Measurements from ENCODE around the gene COL5A1. TPM values are rescaled to one million over a fixed set of nuclear protein-coding genes. Genes with fewer than 3 reads are reported as not detected.

Gene COL5A1
- total RNA-seq, 1 experiment from 2014 or later, result 10.1 TPM

GRCh38 chr9:134814598-134815215, 173.1 kb downstream of the COL5A1 start:
- Histone ChIP-seq H3K36me3 (replicated peaks; ENCODE audit: control insufficient read depth, insufficient read depth, low read length) (no peaks in the 10 kb centered on the region), H3K4me3 (ENCODE audit: insufficient read depth, low read depth, low read length) (no peak overlapping the region), H3K27me3 (ENCODE audit: control insufficient read depth, insufficient read depth, low read length) (no peaks in the 10 kb centered on the region)
- no peak for DNase-seq

- H3K36me3 ChIP-seq (replicated peaks; ENCODE audit: control insufficient read depth, insufficient read depth, low read length), result no peaks in the 10 kb centered on the region
- no peak overlapping the region for H3K4me3 ChIP-seq (ENCODE audit: insufficient read depth, low read depth, low read length)
- no peak for DNase-seq
- no peaks in the 10 kb centered on the region for H3K27me3 ChIP-seq (ENCODE audit: control insufficient read depth, insufficient read depth, low read length)
These were observed 174.0 kb downstream of the COL5A1 start for GRCh38 chr9:134815435-134816214.

GRCh38 chr9:134816264-134816663, 174.7 kb downstream of the COL5A1 start:
- Histone ChIP-seq H3K36me3 (replicated peaks; ENCODE audit: control insufficient read depth, insufficient read depth, low read length) (no peaks in the 10 kb centered on the region), H3K27me3 (ENCODE audit: control insufficient read depth, insufficient read depth, low read length) (no peaks in the 10 kb centered on the region), H3K4me3 (ENCODE audit: insufficient read depth, low read depth, low read length) (no peak overlapping the region)
- DNase-seq, result no peak

- DNase-seq, result no peak
- Histone ChIP-seq H3K27me3 (ENCODE audit: control insufficient read depth, insufficient read depth, low read length) (no peaks in the 10 kb centered on the region), H3K36me3 (replicated peaks; ENCODE audit: control insufficient read depth, insufficient read depth, low read length) (no peaks in the 10 kb centered on the region), H3K4me3 (ENCODE audit: insufficient read depth, low read depth, low read length) (no peak overlapping the region)
These were observed 176.5 kb downstream of the COL5A1 start for GRCh38 chr9:134818000-134818568.

GRCh38 chr9:134818591-134818990, 177.0 kb downstream of the COL5A1 start:
- H3K36me3 ChIP-seq (replicated peaks; ENCODE audit: control insufficient read depth, insufficient read depth, low read length), result no peaks in the 10 kb centered on the region
- H3K27me3 ChIP-seq (ENCODE audit: control insufficient read depth, insufficient read depth, low read length), result no peaks in the 10 kb centered on the region
- no peak for DNase-seq

GRCh38 chr9:134820901-134821300, 179.3 kb downstream of the COL5A1 start:
- Histone ChIP-seq H3K4me3 (ENCODE audit: insufficient read depth, low read depth, low read length) (no peak overlapping the region), H3K27me3 (ENCODE audit: control insufficient read depth, insufficient read depth, low read length) (no peaks in the 10 kb centered on the region), H3K36me3 (replicated peaks; ENCODE audit: control insufficient read depth, insufficient read depth, low read length) (no peaks in the 10 kb centered on the region)
- DNase-seq, result no peak

More at GRCh38 chr9:134818591-134818990, 177.0 kb downstream of the COL5A1 start:
- no peak overlapping the region for H3K4me3 ChIP-seq (ENCODE audit: insufficient read depth, low read depth, low read length)

GRCh38 chr9:134822541-134822940, 180.9 kb downstream of the COL5A1 start:
- DNase-seq, result no peak
- H3K36me3 ChIP-seq (replicated peaks; ENCODE audit: control insufficient read depth, insufficient read depth, low read length), result no peaks in the 10 kb centered on the region
- no peaks in the 10 kb centered on the region for H3K27me3 ChIP-seq (ENCODE audit: control insufficient read depth, insufficient read depth, low read length)

GRCh38 chr9:134823623-134824022, 182.0 kb downstream of the COL5A1 start:
- DNase-seq, result no peak
- Histone ChIP-seq H3K27me3 (ENCODE audit: control insufficient read depth, insufficient read depth, low read length) (no peaks in the 10 kb centered on the region), H3K36me3 (replicated peaks; ENCODE audit: control insufficient read depth, insufficient read depth, low read length) (no peaks in the 10 kb centered on the region), H3K4me3 (ENCODE audit: insufficient read depth, low read depth, low read length) (no peak overlapping the region)

More at GRCh38 chr9:134822541-134822940, 180.9 kb downstream of the COL5A1 start:
- H3K4me3 ChIP-seq (ENCODE audit: insufficient read depth, low read depth, low read length), result no peak overlapping the region

GRCh38 chr9:134824583-134824982, 183.0 kb downstream of the COL5A1 start:
- DNase-seq, result no peak

GRCh38 chr9:134825025-134825424, 183.4 kb downstream of the COL5A1 start:
- no peak for DNase-seq
- Histone ChIP-seq H3K36me3 (replicated peaks; ENCODE audit: control insufficient read depth, insufficient read depth, low read length) (no peaks in the 10 kb centered on the region), H3K27me3 (ENCODE audit: control insufficient read depth, insufficient read depth, low read length) (no peaks in the 10 kb centered on the region), H3K4me3 (ENCODE audit: insufficient read depth, low read depth, low read length) (no peak overlapping the region)

More at GRCh38 chr9:134824583-134824982, 183.0 kb downstream of the COL5A1 start:
- Histone ChIP-seq H3K36me3 (replicated peaks; ENCODE audit: control insufficient read depth, insufficient read depth, low read length) (no peaks in the 10 kb centered on the region), H3K27me3 (ENCODE audit: control insufficient read depth, insufficient read depth, low read length) (no peaks in the 10 kb centered on the region), H3K4me3 (ENCODE audit: insufficient read depth, low read depth, low read length) (no peak overlapping the region)

GRCh38 chr9:134826336-134827285, 185.0 kb downstream of the COL5A1 start:
- no peaks in the 10 kb centered on the region for H3K36me3 ChIP-seq (replicated peaks; ENCODE audit: control insufficient read depth, insufficient read depth, low read length)
- no peak for DNase-seq
- no peaks in the 10 kb centered on the region for H3K27me3 ChIP-seq (ENCODE audit: control insufficient read depth, insufficient read depth, low read length)
- no peak overlapping the region for H3K4me3 ChIP-seq (ENCODE audit: insufficient read depth, low read depth, low read length)

GRCh38 chr9:134827559-134827958, 186.0 kb downstream of the COL5A1 start:
- DNase-seq, result no peak
- Histone ChIP-seq H3K27me3 (ENCODE audit: control insufficient read depth, insufficient read depth, low read length) (no peaks in the 10 kb centered on the region), H3K36me3 (replicated peaks; ENCODE audit: control insufficient read depth, insufficient read depth, low read length) (no peaks in the 10 kb centered on the region), H3K4me3 (ENCODE audit: insufficient read depth, low read depth, low read length) (no peak overlapping the region)

- H3K36me3 ChIP-seq (replicated peaks; ENCODE audit: control insufficient read depth, insufficient read depth, low read length), result no peaks in the 10 kb centered on the region
- no peaks in the 10 kb centered on the region for H3K27me3 ChIP-seq (ENCODE audit: control insufficient read depth, insufficient read depth, low read length)
- H3K4me3 ChIP-seq (ENCODE audit: insufficient read depth, low read depth, low read length), result no peak overlapping the region
- no peak for DNase-seq
These were observed 186.4 kb downstream of the COL5A1 start for GRCh38 chr9:134827993-134828392.

GRCh38 chr9:134828892-134829291, 187.3 kb downstream of the COL5A1 start:
- no peak for DNase-seq
- H3K27me3 ChIP-seq (ENCODE audit: control insufficient read depth, insufficient read depth, low read length), result no peaks in the 10 kb centered on the region
- H3K36me3 ChIP-seq (replicated peaks; ENCODE audit: control insufficient read depth, insufficient read depth, low read length), result no peaks in the 10 kb centered on the region
- H3K4me3 ChIP-seq (ENCODE audit: insufficient read depth, low read depth, low read length), result no peak overlapping the region
